NCI-H1694 (cell line): Measurements from ENCODE around the gene PNPLA2.

Source experiments
- DNase-seq: peaks from one replicate; lab custom pipeline; 2025; lab: John Stamatoyannopoulos, UW

Gene PNPLA2

GRCh38 chr11:831118-831864 is 12.6 kb downstream of the PNPLA2 start:
- no peak for DNase-seq

GRCh38 chr11:831961-832528 is 13.3 kb downstream of the PNPLA2 start:
- DNase-seq = no peak

GRCh38 chr11:832529-833113 is 13.9 kb downstream of the PNPLA2 start, which contains the start of gene CD151:
Gene CD151, plus strand, starts transcription at chr11:832952. Its CDS starts 3,118 bp downstream, at chr11:836070.
- DNase-seq = no peak

GRCh38 chr11:833114-833791 is 14.5 kb downstream of the PNPLA2 start:
- no peak for DNase-seq

GRCh38 chr11:833849-834311 is 15.2 kb downstream of the PNPLA2 start:
- no peak for DNase-seq

- DNase-seq = no peak
Measured at GRCh38 chr11:834371-835316, 15.9 kb downstream of the PNPLA2 start.

GRCh38 chr11:836274-836673 is 17.6 kb downstream of the PNPLA2 start:
- no peak for DNase-seq

GRCh38 chr11:836700-837099 is 18.0 kb downstream of the PNPLA2 start:
- DNase-seq = no peak

GRCh38 chr11:837189-837989 is 18.7 kb downstream of the PNPLA2 start:
- DNase-seq = no peak

GRCh38 chr11:837990-838307 is 19.2 kb downstream of the PNPLA2 start:
- no peak for DNase-seq

- no peak for DNase-seq
Measured at GRCh38 chr11:838441-839279, 19.9 kb downstream of the PNPLA2 start.

GRCh38 chr11:839280-839623 is 20.5 kb downstream of the PNPLA2 start:
- no peak for DNase-seq

- DNase-seq = no peak
Measured at GRCh38 chr11:839875-840617, 21.3 kb downstream of the PNPLA2 start.

GRCh38 chr11:841981-842369 is 23.3 kb downstream of the PNPLA2 start:
- DNase-seq = no peak

- DNase-seq = peak; percentile 53
Measured at GRCh38 chr11:842370-843002, 23.8 kb downstream of the PNPLA2 start, which contains the start of the genes POLR2L and TSPAN4. Gene POLR2L, minus strand, starts transcription at chr11:842529. Its CDS starts 21 bp downstream, at chr11:842508. Gene TSPAN4, plus strand, starts transcription at chr11:842852. Its CDS starts 7,453 bp downstream, at chr11:850305.

GRCh38 chr11:843086-843734 is 24.5 kb downstream of the PNPLA2 start:
- no peak for DNase-seq

GRCh38 chr11:843818-844692 is 25.3 kb downstream of the PNPLA2 start:
- no peak for DNase-seq
